ENCODE results near the gene ROR2. TPM values are rescaled to one million over a fixed set of nuclear protein-coding genes. Genes with fewer than 3 reads are reported as not detected.

ROR2 gene
- total RNA-seq, 4 donors from 2014 or later, result 1.8 to 4.2 (median 2.7) TPM

- Histone ChIP-seq H3K4me1 (no peaks in the 10 kb centered on the region), H3K9me3 (no peaks in the 10 kb centered on the region), H3K27ac (no peak overlapping the region), H3K4me3 (no peak overlapping the region), H3K36me3 (no peaks in the 10 kb centered on the region), H3K27me3 (no peaks in the 10 kb centered on the region)
- no peak for DNase-seq (ENCODE audit: low spot score in 2 of 2)
- WGBS, 2 donors, result 88 to 92% methylated on average over 7 of the region's 7 CpGs
- TF ChIP-seq POLR2A (IDR thresholded peaks at IDR 0.05) (no peak), CTCF (IDR thresholded peaks at IDR 0.05) (no peak), EP300 (IDR thresholded peaks at IDR 0.05) (no peak)
Measured at GRCh38 chr9:91744114-91744513, 205.9 kb downstream of the ROR2 start.

GRCh38 chr9:91741522-91741921 lies 208.5 kb downstream of the ROR2 start:
- no peaks in the 10 kb centered on the region for H3K36me3 ChIP-seq
- no peak overlapping the region for H3K27ac ChIP-seq
- TF ChIP-seq CTCF (IDR thresholded peaks at IDR 0.05) (no peak), POLR2A (IDR thresholded peaks at IDR 0.05) (no peak), EP300 (IDR thresholded peaks at IDR 0.05) (no peak)
- H3K27me3 ChIP-seq, result no peaks in the 10 kb centered on the region
- H3K4me1 ChIP-seq, result no peaks in the 10 kb centered on the region
- no peaks in the 10 kb centered on the region for H3K9me3 ChIP-seq
- no peak overlapping the region for H3K4me3 ChIP-seq
- DNase-seq (ENCODE audit: low spot score in 2 of 2), result no peak

- no peaks in the 10 kb centered on the region for H3K4me1 ChIP-seq
- no peaks in the 10 kb centered on the region for H3K36me3 ChIP-seq
- WGBS, 2 donors, result 59 to 63% methylated on average over 10 of the region's 10 CpGs
- H3K9me3 ChIP-seq, result no peaks in the 10 kb centered on the region
- TF ChIP-seq EP300 (IDR thresholded peaks at IDR 0.05) (no peak), POLR2A (IDR thresholded peaks at IDR 0.05) (no peak), CTCF (IDR thresholded peaks at IDR 0.05) (no peak)
- DNase-seq (ENCODE audit: low spot score in 2 of 2), result no peak
- H3K27me3 ChIP-seq, result no peaks in the 10 kb centered on the region
- no peak overlapping the region for H3K4me3 ChIP-seq
- H3K27ac ChIP-seq, result no peak overlapping the region
Measured at GRCh38 chr9:91740701-91741100, 209.3 kb downstream of the ROR2 start.

GRCh38 chr9:91736898-91737601 lies 213.0 kb downstream of the ROR2 start:
- Histone ChIP-seq H3K4me3 (no peak overlapping the region), H3K36me3 (no peaks in the 10 kb centered on the region), H3K27ac (no peak overlapping the region), H3K27me3 (no peaks in the 10 kb centered on the region), H3K9me3 (no peaks in the 10 kb centered on the region), H3K4me1 (peaks cover 0 to 6% (median 0%) of the 10 kb centered on the region in 4 donors)
- TF ChIP-seq CTCF (IDR thresholded peaks at IDR 0.05) (no peak), POLR2A (IDR thresholded peaks at IDR 0.05) (no peak), EP300 (IDR thresholded peaks at IDR 0.05) (no peak)
- WGBS, 2 donors, result 87 to 88% methylated on average over 16 of the region's 16 CpGs
- DNase-seq (ENCODE audit: low spot score in 2 of 2), result no peak

GRCh38 chr9:91736311-91736710 lies 213.7 kb downstream of the ROR2 start:
- DNase-seq (ENCODE audit: low spot score in 2 of 2), result no peak
- TF ChIP-seq POLR2A (IDR thresholded peaks at IDR 0.05) (no peak), CTCF (IDR thresholded peaks at IDR 0.05) (no peak), EP300 (IDR thresholded peaks at IDR 0.05) (no peak)
- WGBS, 2 donors, result 80 to 82% methylated on average over 5 of the region's 5 CpGs

More at GRCh38 chr9:91736311-91736710, 213.7 kb downstream of the ROR2 start:
- Histone ChIP-seq H3K27me3 (no peaks in the 10 kb centered on the region), H3K36me3 (no peaks in the 10 kb centered on the region), H3K9me3 (no peaks in the 10 kb centered on the region), H3K4me3 (no peak overlapping the region), H3K4me1 (peaks cover 0 to 6% (median 0%) of the 10 kb centered on the region in 4 donors), H3K27ac (no peak overlapping the region)
